IMR-90 (cell line): Measurements from ENCODE around the gene CDC6. TPM values are rescaled to one million over a fixed set of nuclear protein-coding genes. Genes with fewer than 3 reads are reported as not detected.
A peak's percentile ranks its signal among the peaks of the same experiment; 100 is the strongest.

Source experiments
- ATAC-seq: fragments of 200-7000 bp; cut with Tn5 transposase; 2 replicates; pipeline ENCODE4 v1.9.1; 2020; ENCODE audit warnings: low read depth, mild to moderate bottlenecking, moderate library complexity
- BruUV-seq: library from RNA; stranded (reverse); fragments of 400-500 nt; replicated peaks from 2 replicates; lab custom pipeline; 2021; lab: Mats Ljungman, UMichigan
- CTCF ChIA-PET: fragments of 300-600 bp; formaldehyde crosslinking; extraction: SDS; loops from one replicate; lab custom pipeline; 2021; ENCODE audit warnings: antibody characterized with exemption; lab: Yijun Ruan, JAX
- POLR2A ChIA-PET: fragments of 300-600 bp; sonication (Branson Sonifier 250); formaldehyde crosslinking; loops from one replicate; lab custom pipeline; 2022; ENCODE audit warnings: antibody characterized with exemption; ENCODE audit not compliant: unreplicated experiment; lab: Charles Lee
- DNase-seq: peaks from one replicate; pipeline ENCODE4 v3.0.0; 2013
- H2AFZ ChIP-seq: replicated peaks from 2 replicates; pipeline ENCODE3; 2013; ENCODE audit warnings: low read length, mild to moderate bottlenecking; ENCODE audit not compliant: poor library complexity
- H2AK5ac ChIP-seq: 2 replicates; pipeline ENCODE4 v1.6.1; 2013; ENCODE audit warnings: low read depth, low read length, inconsistent platforms
- H2AK9ac ChIP-seq: replicated peaks from 2 replicates; pipeline ENCODE3; 2013; ENCODE audit warnings: mild to moderate bottlenecking, low read depth, low read length, moderate library complexity; ENCODE audit not compliant: poor library complexity
- H2BK120ac ChIP-seq: 2 replicates; pipeline ENCODE4 v1.6.1; 2013; ENCODE audit warnings: low read depth, low read length, inconsistent platforms
- H2BK15ac ChIP-seq: 3 replicates; pipeline ENCODE4 v1.6.1; 2013; ENCODE audit warnings: low read depth, low read length, inconsistent platforms
- H2BK20ac ChIP-seq: 2 replicates; pipeline ENCODE4 v1.6.1; 2013; ENCODE audit warnings: low read depth, mild to moderate bottlenecking, inconsistent platforms, low read length, moderate library complexity
- H2BK5ac ChIP-seq: 2 replicates; pipeline ENCODE4 v1.6.1; 2013; ENCODE audit warnings: mild to moderate bottlenecking, low read depth, low read length, inconsistent platforms; ENCODE audit not compliant: poor library complexity, severe bottlenecking
- H3K14ac ChIP-seq: replicated peaks from 2 replicates; pipeline ENCODE4 v1.6.1; 2013; ENCODE audit warnings: low read depth, low read length, inconsistent platforms
- H3K18ac ChIP-seq: 2 replicates; pipeline ENCODE4 v1.6.1; 2013; ENCODE audit warnings: low read depth, low read length, control low read depth
- H3K23ac ChIP-seq: 2 replicates; pipeline ENCODE4 v1.6.1; 2013; ENCODE audit warnings: low read depth, low read length, inconsistent platforms
- H3K27ac ChIP-seq: 2 replicates; pipeline ENCODE4 v1.5.1; 2013; ENCODE audit warnings: mild to moderate bottlenecking, control low read depth, low read length; ENCODE audit not compliant: insufficient read depth
- H3K27me3 ChIP-seq: 2 replicates; pipeline ENCODE4 v1.6.1; 2013; ENCODE audit warnings: low read length; ENCODE audit not compliant: control insufficient read depth, insufficient read depth
- H3K36me3 ChIP-seq: 2 replicates; pipeline ENCODE4 v1.6.1; 2013; ENCODE audit warnings: low read length, mixed read lengths; ENCODE audit not compliant: control insufficient read depth, insufficient read depth
- H3K4ac ChIP-seq: 2 replicates; pipeline ENCODE4 v1.6.1; 2013; ENCODE audit warnings: low read depth, low read length, inconsistent platforms
- H3K4me1 ChIP-seq: 2 replicates; pipeline ENCODE4 v1.6.1; 2013; ENCODE audit warnings: low read length, mixed read lengths; ENCODE audit not compliant: control insufficient read depth, insufficient read depth
- H3K4me2 ChIP-seq: 2 replicates; pipeline ENCODE4 v1.6.1; 2013; ENCODE audit warnings: low read depth, mild to moderate bottlenecking, control low read depth, low read length, moderate library complexity
- H3K4me3 ChIP-seq: 2 replicates; pipeline ENCODE4 v1.5.1; 2013; ENCODE audit warnings: low read depth, mild to moderate bottlenecking, control low read depth, low read length, moderate library complexity; ENCODE audit not compliant: insufficient read depth
- H3K56ac ChIP-seq: 2 replicates; pipeline ENCODE4 v1.6.1; 2013; ENCODE audit warnings: low read length, inconsistent platforms; ENCODE audit not compliant: insufficient read depth; ENCODE audit errors: extremely low read depth
- H3K79me1 ChIP-seq, 2 experiments: 2 replicates each; pipeline ENCODE4 v1.6.1; 2013; ENCODE audit warnings: low read length in 2 of 2, inconsistent platforms in 1 of 2, low read depth in 1 of 2
- H3K9ac ChIP-seq: 2 replicates; pipeline ENCODE4 v1.6.1; 2013; ENCODE audit warnings: low read depth, low read length, control low read depth
- H3K9me1 ChIP-seq: 2 replicates; pipeline ENCODE4 v1.6.1; 2013; ENCODE audit warnings: low read length, inconsistent platforms; ENCODE audit not compliant: insufficient read depth
- H3K9me3 ChIP-seq: 2 replicates; pipeline ENCODE4 v1.6.1; 2013; ENCODE audit warnings: low read length; ENCODE audit not compliant: control insufficient read depth, insufficient read depth
- H4K20me1 ChIP-seq: 2 replicates; pipeline ENCODE4 v1.6.1; 2013; ENCODE audit warnings: low read length, inconsistent platforms; ENCODE audit not compliant: insufficient read depth
- H4K5ac ChIP-seq: 2 replicates; pipeline ENCODE4 v1.6.1; 2013; ENCODE audit warnings: mild to moderate bottlenecking, low read depth, low read length, control low read depth
- H4K8ac ChIP-seq, 2 experiments: 2 replicates each; pipeline ENCODE4 v1.6.1; 2013; ENCODE audit warnings: low read depth in 2 of 2, low read length in 2 of 2, control low read depth in 1 of 2, inconsistent platforms in 1 of 2
- H4K91ac ChIP-seq: 2 replicates; pipeline ENCODE4 v1.6.1; 2013; ENCODE audit warnings: low read depth, low read length, inconsistent platforms; ENCODE audit not compliant: insufficient read depth
- BHLHE40 ChIP-seq: fragments of 150-350 bp; IDR thresholded peaks from 2 replicates; pipeline ENCODE4 v1.6.1; 2016; ENCODE audit warnings: mild to moderate bottlenecking, low read depth, low read length
- CEBPB ChIP-seq: IDR thresholded peaks from 2 replicates; pipeline ENCODE4 v1.6.1; 2012; ENCODE audit warnings: low read depth, low read length, improper control_type of control experiment
- CHD1 ChIP-seq: IDR thresholded peaks from 2 replicates; pipeline ENCODE4 v1.6.1; 2012; ENCODE audit warnings: low read depth, low read length, improper control_type of control experiment
- CTCF ChIP-seq: conservative IDR thresholded peaks from 2 replicates; pipeline ENCODE4 v1.5.1; 2012; ENCODE audit warnings: mild to moderate bottlenecking, low read depth, low read length, improper control_type of control experiment
- FOS ChIP-seq: fragments of 150-350 bp; IDR thresholded peaks from 2 replicates; pipeline ENCODE4 v1.6.1; 2016; ENCODE audit warnings: low read depth, low read length
- NFE2L2 ChIP-seq: fragments of 150-350 bp; IDR thresholded peaks from 2 replicates; pipeline ENCODE4 v1.6.1; 2016; ENCODE audit warnings: low read depth, mild to moderate bottlenecking, low read length
- POLR2A ChIP-seq: IDR thresholded peaks from 2 replicates; pipeline ENCODE4 v1.6.1; 2012; ENCODE audit warnings: mild to moderate bottlenecking, low read depth, low read length
- RAD21 ChIP-seq: IDR thresholded peaks from 2 replicates; pipeline ENCODE4 v1.6.1; 2012; ENCODE audit warnings: low read length, improper control_type of control experiment
- RCOR1 ChIP-seq: IDR thresholded peaks from 2 replicates; pipeline ENCODE4 v1.6.1; 2012; ENCODE audit warnings: mild to moderate bottlenecking, low read length, improper control_type of control experiment; ENCODE audit not compliant: insufficient replicate concordance
- RFX5 ChIP-seq: IDR thresholded peaks from 2 replicates; pipeline ENCODE4 v1.8.0; 2012; ENCODE audit warnings: low read depth, mild to moderate bottlenecking, low read length, moderate library complexity
- SMC3 ChIP-seq: fragments of 150-350 bp; IDR thresholded peaks from 2 replicates; pipeline ENCODE4 v1.6.1; 2016; ENCODE audit warnings: low read depth, mild to moderate bottlenecking, antibody characterized with exemption, low read length, moderate library complexity
- USF2 ChIP-seq: fragments of 150-350 bp; IDR thresholded peaks from 2 replicates; pipeline ENCODE4 v1.6.1; 2017; ENCODE audit warnings: mild to moderate bottlenecking, antibody characterized with exemption, low read length, low read depth
- WGBS, 2 experiments: methylation state at CpG; one replicate each; pipeline versions ENCODE4 v1.1.5 to v1.1.7; 2013; ENCODE audit warnings: missing lambda C conversion rate in 2 of 2; ENCODE audit not compliant: insufficient read length in 1 of 2; ENCODE audit errors: extremely low coverage in 2 of 2; 5-methylcytosine and 5-hydroxymethylcytosine counted together
- dilution Hi-C: fragments of 300-500 bp; cut with HindIII; formaldehyde crosslinking; loops from one replicate; pipeline ENCODE4 v1.14.3; 2018; ENCODE audit warnings: low sequenced_read_pairs; ENCODE audit not compliant: unreplicated experiment
- in situ Hi-C: fragments of 300-500 bp; cut with MboI; formaldehyde crosslinking; loops from 3 replicates; pipeline ENCODE4 v1.14.3; 2019; ENCODE audit warnings: low sequenced_read_pairs, inconsistent platforms, mixed read lengths
- intact Hi-C: fragments of 100-400 bp; cut with micrococcal nuclease; formaldehyde crosslinking; loops from 2 replicates; pipeline ENCODE4 v1.10.0; 2022
- polyA plus RNA-seq, 3 experiments: library from polyadenylated mRNA; depleted of rRNA; stranded (reverse); fragments of >200 nt; gene quantifications; 2 replicates each; pipeline ENCODE4 v1.2.3, GENCODE V29; 2012; ENCODE audit warnings: low replicate concordance in 1 of 3
- total RNA-seq: library from RNA; depleted of rRNA; stranded (reverse); fragments of >200 nt; gene quantifications from 2 replicates; pipeline ENCODE4 v1.2.3, GENCODE V29; 2012
- TF ChIP-seq, protein P1 (sequence below): fragments of 150-350 bp; IDR thresholded peaks from 2 replicates; pipeline ENCODE4 v1.6.1; 2016; ENCODE audit warnings: low read depth, mild to moderate bottlenecking, low read length, moderate library complexity, borderline replicate concordance

The CDC6 gene
- total and polyA plus RNA-seq, 2 of the 4 experiments (the other 2 are of a cell fraction), result 15.3 to 25.6 TPM

DNA sequence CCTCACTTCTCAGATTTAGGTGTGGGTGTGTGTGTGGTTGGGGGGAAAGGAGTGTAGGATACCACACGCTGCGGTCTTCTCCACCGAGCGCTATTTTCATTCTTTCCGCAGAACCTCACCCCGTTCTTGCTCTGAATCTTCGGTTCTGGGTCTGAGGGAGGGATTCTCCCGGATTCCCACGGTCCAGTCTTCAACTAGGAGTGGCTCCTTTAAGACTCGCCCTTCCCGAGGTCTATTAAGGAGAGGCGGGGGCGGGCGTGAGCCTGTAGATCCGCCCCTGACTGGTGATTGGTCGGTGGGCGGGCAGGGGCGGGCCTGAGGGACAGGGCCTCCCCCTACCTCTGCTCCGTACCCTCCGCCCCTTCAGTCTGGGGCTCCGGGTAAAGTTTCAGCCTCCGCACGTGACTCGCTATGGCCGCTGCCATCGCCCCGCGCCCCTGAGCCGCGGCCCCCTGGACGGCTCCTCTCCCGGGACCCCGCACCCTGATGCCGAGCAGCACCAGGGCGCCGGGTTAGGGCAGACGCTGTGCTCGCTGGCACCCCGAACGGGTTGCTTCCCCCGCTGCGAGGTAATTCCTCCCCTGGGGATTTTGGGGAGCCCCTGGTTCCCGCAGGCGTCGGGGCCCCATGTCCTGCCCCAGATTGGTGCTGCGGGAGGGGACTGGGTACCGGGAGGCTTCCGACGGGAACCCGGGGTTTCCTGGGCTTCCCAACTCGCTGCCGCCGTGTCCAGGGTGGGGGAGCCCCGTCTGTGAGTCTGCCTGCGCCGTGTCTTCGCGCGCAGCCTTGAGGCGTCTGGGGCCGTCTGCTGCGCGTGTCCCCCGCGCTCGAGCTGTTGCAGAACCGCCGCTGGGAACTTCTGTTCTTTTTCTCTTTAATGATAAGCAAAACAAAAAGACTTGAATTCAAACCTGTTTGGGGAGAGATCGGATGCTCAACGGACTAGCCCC lies 30.5 kb downstream of the CDC6 start:
- H3K4me2 ChIP-seq, result peak overlapping the region; percentile 94
- peak overlapping the region; percentile 67 for H2AK9ac ChIP-seq
- H3K79me1 ChIP-seq, result peaks cover 7 to 80% of the 10 kb centered on the region in 2 experiments; a peak in 3 of 4 replicates
- peak overlapping the region; percentile 83 for H2AK5ac ChIP-seq
- H3K27ac ChIP-seq, result peak overlapping the region; percentile 83
- H4K91ac ChIP-seq, result peak overlapping the region; percentile 81
- dilution Hi-C loops, result no loop called here
- peak overlapping the region; percentile 67; the same call in 2 of the 3 replicates for H2BK15ac ChIP-seq
- in situ Hi-C loops, result no loop called here
- ChIA-PET CTCF (interaction anchor here (0.7 to 1.9 kb wide), 9 partner anchors 9 to 234 kb away, joined by 3 to 11 read pairs (median 4); partner anchors contain the start of gene RARA), POLR2A (interaction anchor here (0.6 kb wide), 1 partner anchor 231 kb away, joined by 3 read pairs; no protein-coding TSS in a partner anchor)
- peak overlapping the region; percentile 56; the same call in 1 of the 2 replicates for H3K18ac ChIP-seq
- H2BK120ac ChIP-seq, result peak overlapping the region; percentile 92
- BruUV-seq, result no TSS peak
- WGBS, 2 experiments, result 0% methylated on average over 26 of the region's 70 CpGs; no CpG with 5 or more reads in 1 of the 2 experiments
- intact Hi-C loops, result loop anchor here (2.0 kb wide), 1 partner anchor 25 kb away; no protein-coding TSS in a partner anchor
- peak; percentile 91 for ATAC-seq
- no peaks in the 10 kb centered on the region for H3K27me3 ChIP-seq
- DNase-seq, result peak; percentile 94
- H4K5ac ChIP-seq, result peak overlapping the region; percentile 59
- peaks cover 52% of the 10 kb centered on the region for H3K9me1 ChIP-seq
- H2BK20ac ChIP-seq, result peak overlapping the region; percentile 10; the same call in 1 of the 2 replicates
- no peaks in the 10 kb centered on the region for H3K9me3 ChIP-seq
- H3K4me3 ChIP-seq, result peak overlapping the region; percentile 73
- peak overlapping the region; percentile 91 for H3K4ac ChIP-seq
- peaks cover 67% of the 10 kb centered on the region for H3K4me1 ChIP-seq
- H3K14ac ChIP-seq, result peak overlapping the region; percentile 82
- H4K8ac ChIP-seq, result peak overlapping the region; percentile 5 to 63; a peak in 2 of 4 replicates
- peak overlapping the region; percentile 71 for H3K9ac ChIP-seq
- no peaks in the 10 kb centered on the region for H3K36me3 ChIP-seq
- H2AFZ ChIP-seq, result peak overlapping the region; percentile 82
- peak overlapping the region; percentile 65 for H2BK5ac ChIP-seq
- H4K20me1 ChIP-seq, result peaks cover 33% of the 10 kb centered on the region
- H3K23ac ChIP-seq, result peak overlapping the region; percentile 86
- H3K56ac ChIP-seq, result peak overlapping the region; percentile 58; the same call in 1 of the 2 replicates
- TF ChIP-seq RAD21 (no peak), RFX5 (no peak), CHD1 (no peak), RCOR1 (no peak), FOS (no peak), CTCF (no peak), SMC3 (no peak), POLR2A (peak; percentile 86), NFE2L2 (no peak), CEBPB (no peak), BHLHE40 (peak; percentile 94), USF2 (peak; percentile 93)
- TF ChIP-seq, protein P1, sequence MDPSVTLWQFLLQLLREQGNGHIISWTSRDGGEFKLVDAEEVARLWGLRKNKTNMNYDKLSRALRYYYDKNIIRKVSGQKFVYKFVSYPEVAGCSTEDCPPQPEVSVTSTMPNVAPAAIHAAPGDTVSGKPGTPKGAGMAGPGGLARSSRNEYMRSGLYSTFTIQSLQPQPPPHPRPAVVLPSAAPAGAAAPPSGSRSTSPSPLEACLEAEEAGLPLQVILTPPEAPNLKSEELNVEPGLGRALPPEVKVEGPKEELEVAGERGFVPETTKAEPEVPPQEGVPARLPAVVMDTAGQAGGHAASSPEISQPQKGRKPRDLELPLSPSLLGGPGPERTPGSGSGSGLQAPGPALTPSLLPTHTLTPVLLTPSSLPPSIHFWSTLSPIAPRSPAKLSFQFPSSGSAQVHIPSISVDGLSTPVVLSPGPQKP, result no peak
